ENCODE measurements around the gene PDE4B.

DNA sequence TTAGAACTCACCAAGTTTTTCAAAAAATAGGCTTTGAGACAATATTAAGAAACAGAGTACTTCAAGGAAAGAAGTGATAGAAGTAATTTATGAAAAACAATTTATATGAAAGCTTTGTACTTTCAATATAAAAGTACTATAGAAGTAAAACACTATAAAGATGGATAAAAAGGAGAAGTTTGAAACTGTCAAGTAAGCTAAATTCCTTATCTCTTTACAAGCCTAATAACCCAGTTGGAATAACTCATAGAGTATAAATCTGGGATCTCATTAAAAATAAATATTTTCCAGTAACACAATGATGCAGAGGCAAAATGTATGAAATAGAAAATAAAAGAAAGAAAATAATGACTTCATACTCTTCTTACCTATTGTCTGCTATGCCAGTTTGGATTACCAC lies 232.5 kb downstream of the PDE4B start:
- TF ChIP-seq POLR2A (IDR thresholded peaks at IDR 0.05), result no peak
- no peak for TF ChIP-seq CTCF (IDR thresholded peaks at IDR 0.05)
- TF ChIP-seq POLR2AphosphoS5 (IDR thresholded peaks at IDR 0.05), result no peak

Data from sigmoid colon (tissue), 4 donors.